ENCODE results near the gene IGSF23. TPM values are rescaled to one million over a fixed set of nuclear protein-coding genes. Genes with fewer than 3 reads are reported as not detected.

The IGSF23 gene
- total RNA-seq, 1 donor from 2014 or later = 0.13 TPM

GRCh38 chr19:44657211-44657921 is 44.0 kb downstream of the IGSF23 start:
- TF ChIP-seq CTCF (IDR thresholded peaks at IDR 0.05; ENCODE audit: insufficient read depth, low read length, poor library complexity, severe bottlenecking) = peak; percentile 91
- Histone ChIP-seq H3K36me3 (ENCODE audit: control insufficient read depth, insufficient read depth, low read length) (peaks cover 4% of the 10 kb centered on the region), H3K27me3 (ENCODE audit: control insufficient read depth, insufficient read depth, low read length) (no peaks in the 10 kb centered on the region), H3K4me3 (ENCODE audit: low read depth, low read length) (no peak overlapping the region)
- no peak for DNase-seq (ENCODE audit: low read depth)

- H3K4me3 ChIP-seq (ENCODE audit: low read depth, low read length) = no peak overlapping the region
- H3K36me3 ChIP-seq (ENCODE audit: control insufficient read depth, insufficient read depth, low read length) = peaks cover 3% of the 10 kb centered on the region
- H3K27me3 ChIP-seq (ENCODE audit: control insufficient read depth, insufficient read depth, low read length) = no peaks in the 10 kb centered on the region
- DNase-seq (ENCODE audit: low read depth) = no peak
- no peak for TF ChIP-seq CTCF (IDR thresholded peaks at IDR 0.05; ENCODE audit: insufficient read depth, low read length, poor library complexity, severe bottlenecking)
Measured at GRCh38 chr19:44658069-44658733, 44.8 kb downstream of the IGSF23 start.

GRCh38 chr19:44660081-44660480 is 46.7 kb downstream of the IGSF23 start:
- no peak for DNase-seq (ENCODE audit: low read depth)
- Histone ChIP-seq H3K36me3 (ENCODE audit: control insufficient read depth, insufficient read depth, low read length) (no peaks in the 10 kb centered on the region), H3K4me3 (ENCODE audit: low read depth, low read length) (no peak overlapping the region), H3K27me3 (ENCODE audit: control insufficient read depth, insufficient read depth, low read length) (no peaks in the 10 kb centered on the region)
- TF ChIP-seq CTCF (IDR thresholded peaks at IDR 0.05; ENCODE audit: insufficient read depth, low read length, poor library complexity, severe bottlenecking) = no peak

GRCh38 chr19:44661205-44661604 is 47.8 kb downstream of the IGSF23 start:
- no peaks in the 10 kb centered on the region for H3K27me3 ChIP-seq (ENCODE audit: control insufficient read depth, insufficient read depth, low read length)
- H3K36me3 ChIP-seq (ENCODE audit: control insufficient read depth, insufficient read depth, low read length) = peaks cover 1% of the 10 kb centered on the region
- TF ChIP-seq CTCF (IDR thresholded peaks at IDR 0.05; ENCODE audit: insufficient read depth, low read length, poor library complexity, severe bottlenecking) = no peak
- DNase-seq (ENCODE audit: low read depth) = no peak
- no peak overlapping the region for H3K4me3 ChIP-seq (ENCODE audit: low read depth, low read length)

- TF ChIP-seq CTCF (IDR thresholded peaks at IDR 0.05; ENCODE audit: insufficient read depth, low read length, poor library complexity, severe bottlenecking) = no peak
- DNase-seq (ENCODE audit: low read depth) = no peak
- peaks cover 1% of the 10 kb centered on the region for H3K36me3 ChIP-seq (ENCODE audit: control insufficient read depth, insufficient read depth, low read length)
- H3K4me3 ChIP-seq (ENCODE audit: low read depth, low read length) = no peak overlapping the region
- H3K27me3 ChIP-seq (ENCODE audit: control insufficient read depth, insufficient read depth, low read length) = no peaks in the 10 kb centered on the region
Measured at GRCh38 chr19:44661904-44662303, 48.5 kb downstream of the IGSF23 start.

Data from kidney epithelial cell (primary cell).